Stimulated activated CD8-positive, alpha-beta memory T cell treated with anti-CD3 and anti-CD28 coated beads, Interleukin-2, amount 100 ng/mL, for 48 hours (primary cell): ENCODE measurements around the gene ACKR2.
A peak's percentile ranks its signal among the peaks of the same experiment; 100 is the strongest.

Experiments
- DNase-seq, 2 donors: peaks; one replicate each; pipeline ENCODE4 v3.0.0-alpha.2; 2020; ENCODE audit warnings: low read depth in 2 of 2

Gene ACKR2

DNA sequence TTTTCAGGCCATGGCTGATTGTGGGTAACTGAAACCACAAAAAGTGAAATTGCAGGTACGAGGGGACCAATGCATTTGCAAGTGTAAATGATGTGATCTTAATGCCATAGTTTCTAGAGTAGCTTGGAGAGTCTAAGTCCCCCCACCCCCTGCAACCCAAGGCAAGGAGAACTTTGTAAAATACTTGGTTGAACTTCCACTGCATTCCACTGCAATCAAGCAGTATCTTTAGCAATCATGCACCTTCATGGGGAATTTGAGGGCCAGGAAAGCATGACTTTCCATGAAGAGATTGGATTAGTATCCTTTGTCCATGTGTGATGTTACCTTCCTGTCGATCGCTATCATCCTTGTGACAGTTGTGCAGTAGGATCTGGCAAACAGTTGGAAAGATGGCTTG is 77.8 kb downstream of the ACKR2 start:
- no peak for DNase-seq

DNA sequence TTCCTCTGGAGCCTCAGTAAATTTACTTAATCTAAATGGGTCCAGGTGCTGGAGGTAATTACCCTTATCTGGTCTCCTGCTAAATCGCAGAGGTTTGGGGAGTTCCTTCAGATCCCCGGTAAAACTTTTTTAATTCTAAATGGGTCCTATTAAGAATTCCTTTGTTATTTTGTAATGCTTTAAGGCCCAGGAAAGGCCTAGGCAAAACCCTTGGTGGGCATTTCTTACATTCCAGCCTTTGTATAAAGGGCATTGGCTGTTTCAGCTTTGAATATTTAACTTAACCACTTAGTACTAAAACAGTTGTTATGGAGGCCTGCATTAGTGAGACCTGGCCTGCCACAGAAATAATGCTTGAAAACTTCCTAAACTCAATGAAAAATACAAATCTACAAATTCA is 81.8 kb downstream of the ACKR2 start:
- no peak for DNase-seq

DNA sequence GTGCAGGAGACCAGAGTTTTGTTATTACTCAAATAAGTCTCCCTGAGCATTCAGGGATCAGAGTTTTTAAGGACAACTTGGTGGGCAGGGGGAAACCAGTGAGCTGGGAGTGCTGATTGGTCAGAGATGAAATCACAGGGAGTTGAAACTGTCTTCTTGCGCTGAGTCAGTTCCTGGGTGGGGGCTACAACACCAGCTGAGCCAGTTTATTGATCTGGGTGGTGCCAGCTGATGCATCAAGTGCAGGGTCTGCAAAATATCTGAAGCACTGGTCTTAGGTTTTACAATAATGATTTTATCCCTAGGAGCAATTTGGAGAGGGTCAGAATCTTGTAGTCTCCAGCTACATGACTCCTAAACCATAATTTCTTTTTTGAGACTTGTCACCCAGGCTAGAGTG is 82.9 kb downstream of the ACKR2 start:
- no peak for DNase-seq

DNA sequence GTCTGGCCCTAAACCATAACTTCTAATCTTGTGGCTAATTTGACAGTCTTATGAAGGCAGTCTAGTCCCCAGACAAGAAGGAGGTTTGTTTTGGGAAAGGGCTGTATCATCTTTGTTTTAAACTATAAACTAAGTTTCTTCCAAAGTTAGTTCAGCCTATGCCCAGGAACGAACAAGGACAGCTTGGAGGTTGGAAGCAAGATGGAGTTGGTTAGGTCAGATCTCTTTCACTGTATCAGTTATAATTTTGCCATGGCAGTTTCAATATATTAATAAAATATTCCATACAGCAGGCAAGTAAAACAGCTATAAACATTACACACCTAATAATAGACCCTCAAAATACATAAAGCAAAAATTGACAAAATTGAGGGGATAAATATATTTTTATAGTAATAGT is 83.6 kb downstream of the ACKR2 start:
- no peak for DNase-seq

DNA sequence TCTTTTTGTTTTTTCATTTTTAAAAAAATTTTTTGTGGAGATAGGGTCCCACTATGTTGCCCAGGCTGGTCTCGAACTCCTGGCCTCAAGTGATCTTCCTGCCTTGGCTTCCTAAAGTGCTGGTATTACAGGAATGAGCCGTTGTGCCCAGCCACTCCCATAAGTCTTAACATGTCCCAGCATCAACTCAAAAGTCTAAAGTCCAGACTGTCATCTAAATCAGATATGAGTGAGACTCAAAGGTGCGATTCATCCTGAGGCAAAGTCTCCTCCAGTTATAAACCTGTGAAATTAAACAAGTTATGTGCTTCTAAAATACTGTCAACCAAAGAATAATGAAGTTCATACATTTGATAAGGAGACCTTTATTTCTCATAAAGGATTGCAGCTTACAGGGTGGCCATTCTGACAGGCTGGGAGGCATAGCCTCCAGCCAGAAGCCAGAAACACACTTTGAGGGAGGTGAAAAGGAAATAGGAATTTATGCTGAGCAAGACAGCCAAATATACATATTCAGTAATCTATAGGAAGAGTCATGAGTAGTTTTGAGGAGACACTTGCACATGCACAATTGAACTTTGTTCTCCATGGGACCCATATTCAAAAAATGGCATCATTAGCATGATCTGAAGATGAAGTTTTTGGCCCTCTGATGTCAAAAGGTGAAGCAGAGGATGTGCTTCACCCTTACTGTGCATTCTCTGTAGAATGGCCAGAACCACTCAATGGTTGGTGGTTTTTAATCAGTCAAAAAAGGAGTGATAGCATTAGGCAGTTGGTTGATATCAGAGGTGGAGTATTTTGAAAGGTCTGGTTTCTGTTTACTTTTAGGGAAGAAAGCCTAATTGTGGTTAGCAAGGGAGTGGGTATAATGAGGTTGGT is 85.7 kb downstream of the ACKR2 start:
- no peak for DNase-seq

DNA sequence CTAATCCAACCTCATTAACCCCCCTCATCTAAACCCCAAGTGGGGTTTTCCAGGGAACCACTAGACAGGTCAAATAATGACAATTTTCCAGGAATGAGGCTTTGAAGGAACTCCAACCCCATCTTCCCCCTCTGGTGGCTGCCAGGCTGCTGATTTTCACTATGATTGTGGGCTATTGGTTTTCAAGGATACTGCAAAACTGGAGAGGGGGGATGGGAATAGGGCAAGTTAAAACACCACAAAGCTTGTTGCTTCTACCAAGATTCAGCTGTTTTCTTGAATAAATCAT is 86.3 kb downstream of the ACKR2 start:
- no peak for DNase-seq

DNA sequence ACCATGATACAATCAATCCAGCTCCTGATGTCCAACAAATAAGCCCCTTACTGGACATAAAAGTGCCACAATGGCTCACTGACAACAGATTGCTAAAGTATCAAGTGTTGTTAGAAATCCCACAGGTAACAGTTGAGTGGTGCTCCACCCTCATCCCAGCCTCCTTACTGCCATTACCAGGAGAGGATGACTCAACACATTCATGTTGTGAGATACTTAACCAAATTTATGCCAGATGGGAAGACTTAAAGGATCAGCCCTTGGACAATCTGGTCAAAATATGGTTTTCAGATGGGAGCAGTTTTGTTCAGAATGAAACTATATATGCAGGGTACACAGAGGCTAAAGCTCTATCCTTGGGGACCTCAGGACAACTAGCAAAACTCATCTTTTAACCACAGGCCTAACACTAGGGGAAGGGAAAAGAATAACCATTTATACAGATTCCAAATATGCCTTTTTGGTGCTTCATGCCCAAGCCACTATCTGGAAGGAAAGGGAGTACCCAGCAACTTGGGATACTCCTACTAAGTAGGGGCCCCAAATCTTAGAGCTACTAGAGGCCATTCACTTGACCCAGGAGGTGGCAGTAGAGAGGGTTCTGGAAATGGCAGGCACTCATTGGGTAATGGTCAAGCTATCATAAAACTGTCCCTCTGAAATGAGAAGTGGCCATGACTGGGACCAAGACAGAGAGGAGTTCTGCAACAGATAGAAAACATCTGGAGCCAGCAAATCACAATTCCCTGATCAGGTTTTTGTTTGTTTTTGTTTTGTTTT is 89.8 kb downstream of the ACKR2 start:
- DNase-seq, result no peak

DNA sequence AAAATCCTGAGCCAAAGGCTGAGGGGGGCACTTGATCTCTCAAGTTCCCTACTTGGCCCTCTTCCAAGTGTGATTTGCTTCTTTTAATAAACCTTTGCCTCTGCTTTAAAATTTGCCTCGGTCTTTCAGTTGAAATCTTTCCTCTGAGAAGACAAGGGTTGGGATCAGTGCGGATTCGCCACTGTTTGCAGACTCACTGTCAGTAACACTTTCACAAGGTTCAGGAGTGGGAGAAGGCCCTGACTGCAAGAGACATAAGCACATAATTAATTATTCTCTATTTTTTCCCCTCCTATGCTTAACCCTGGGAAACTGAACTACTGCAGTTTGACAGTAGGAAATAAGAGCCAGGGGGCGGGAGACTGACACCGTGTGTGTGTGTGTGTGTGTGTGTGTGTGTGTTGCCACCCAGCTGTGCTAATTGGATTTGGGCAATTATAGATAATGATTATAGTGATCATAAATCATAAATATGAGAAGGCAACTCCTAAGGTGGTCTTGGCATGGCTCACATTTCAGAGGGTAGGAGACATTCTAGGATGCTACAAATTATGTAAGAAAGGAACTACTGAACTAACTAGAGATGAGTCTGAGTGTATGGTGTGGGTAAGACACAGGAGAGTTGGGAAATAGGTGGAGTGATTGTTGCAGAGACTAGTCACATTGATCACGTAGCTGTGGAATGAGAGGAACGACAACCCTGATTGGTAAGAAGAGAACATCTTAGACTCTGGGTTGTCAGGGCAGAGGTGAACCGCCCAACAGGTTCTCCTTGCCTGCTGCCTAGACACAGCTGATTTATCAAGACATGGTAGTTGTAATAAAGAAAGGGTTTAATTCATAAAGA is 91.2 kb downstream of the ACKR2 start:
- no peak for DNase-seq

DNA sequence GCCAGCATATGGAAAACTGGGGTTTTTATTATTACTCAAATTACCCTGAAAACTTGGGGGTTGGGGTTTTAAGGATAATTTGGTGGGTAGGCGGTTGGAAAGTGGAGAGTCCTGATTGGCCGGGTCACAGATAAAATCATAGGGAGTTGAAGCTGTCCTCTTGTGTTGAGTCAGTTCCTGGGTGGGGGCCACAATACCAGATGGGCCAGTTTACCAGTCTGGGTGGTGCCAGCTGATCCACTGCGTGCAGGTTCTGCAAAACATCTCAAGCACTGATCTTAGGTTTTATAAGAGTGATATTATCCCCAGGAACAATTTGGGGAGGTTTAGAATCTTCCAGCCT is 91.8 kb downstream of the ACKR2 start:
- no peak for DNase-seq

DNA sequence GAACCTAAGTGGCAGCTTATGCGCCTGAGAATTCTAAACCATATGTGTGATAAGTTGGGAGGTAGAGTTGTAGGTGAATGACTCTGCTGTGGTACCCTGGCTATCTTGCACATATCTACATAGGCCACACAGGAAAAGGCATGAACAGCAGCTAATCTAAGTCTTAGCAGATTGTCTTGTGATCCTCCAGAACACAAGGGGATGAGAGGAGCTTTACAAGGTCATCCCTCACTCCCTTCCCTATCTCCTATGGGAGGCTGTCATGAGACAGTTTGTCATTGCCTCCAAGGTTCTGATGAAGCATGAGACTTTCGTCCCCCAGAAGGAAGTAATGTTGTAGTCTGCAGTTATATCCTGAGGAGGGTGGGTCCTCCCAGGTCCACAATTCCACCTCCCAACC is 93.0 kb downstream of the ACKR2 start:
- DNase-seq, result no peak

DNA sequence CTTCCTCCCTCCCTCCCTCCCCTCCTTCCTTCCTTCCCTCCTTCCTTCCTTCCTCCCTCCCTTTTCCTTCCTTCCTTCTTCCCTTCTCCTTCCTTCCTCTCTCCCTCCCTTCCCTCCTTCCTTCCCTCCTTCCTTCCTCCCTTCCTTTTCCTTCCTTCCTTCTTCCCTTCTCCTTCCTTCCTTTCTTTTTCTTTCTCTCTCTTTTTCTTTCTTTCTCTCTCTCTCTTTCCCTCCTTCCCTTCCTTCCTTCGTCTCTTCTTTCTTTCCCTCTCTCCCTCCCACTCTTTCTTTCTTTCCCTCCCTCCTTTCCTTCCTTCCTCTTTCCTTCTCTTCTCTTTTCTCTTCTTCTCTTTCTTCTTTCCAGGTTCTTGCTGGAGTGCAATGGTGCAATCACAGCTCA is 94.8 kb downstream of the ACKR2 start:
- DNase-seq, result no peak

DNA sequence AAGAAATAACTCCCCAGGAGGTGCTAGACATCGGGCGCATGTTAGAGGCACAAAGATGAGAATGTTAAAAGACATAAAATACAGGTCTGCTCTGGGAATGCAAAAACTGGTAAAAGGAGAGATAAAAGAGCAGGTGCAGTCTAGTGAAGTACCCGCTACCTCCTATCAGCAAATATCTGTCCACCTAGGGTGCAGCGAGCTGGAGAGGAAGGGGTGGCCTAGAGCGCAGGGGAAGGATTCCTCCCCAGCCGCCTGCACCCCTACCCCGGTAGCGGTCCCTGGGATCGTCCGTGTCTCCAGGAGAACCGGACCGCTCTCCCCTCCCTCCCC is 96.5 kb downstream of the ACKR2 start:
- no peak for DNase-seq

DNA sequence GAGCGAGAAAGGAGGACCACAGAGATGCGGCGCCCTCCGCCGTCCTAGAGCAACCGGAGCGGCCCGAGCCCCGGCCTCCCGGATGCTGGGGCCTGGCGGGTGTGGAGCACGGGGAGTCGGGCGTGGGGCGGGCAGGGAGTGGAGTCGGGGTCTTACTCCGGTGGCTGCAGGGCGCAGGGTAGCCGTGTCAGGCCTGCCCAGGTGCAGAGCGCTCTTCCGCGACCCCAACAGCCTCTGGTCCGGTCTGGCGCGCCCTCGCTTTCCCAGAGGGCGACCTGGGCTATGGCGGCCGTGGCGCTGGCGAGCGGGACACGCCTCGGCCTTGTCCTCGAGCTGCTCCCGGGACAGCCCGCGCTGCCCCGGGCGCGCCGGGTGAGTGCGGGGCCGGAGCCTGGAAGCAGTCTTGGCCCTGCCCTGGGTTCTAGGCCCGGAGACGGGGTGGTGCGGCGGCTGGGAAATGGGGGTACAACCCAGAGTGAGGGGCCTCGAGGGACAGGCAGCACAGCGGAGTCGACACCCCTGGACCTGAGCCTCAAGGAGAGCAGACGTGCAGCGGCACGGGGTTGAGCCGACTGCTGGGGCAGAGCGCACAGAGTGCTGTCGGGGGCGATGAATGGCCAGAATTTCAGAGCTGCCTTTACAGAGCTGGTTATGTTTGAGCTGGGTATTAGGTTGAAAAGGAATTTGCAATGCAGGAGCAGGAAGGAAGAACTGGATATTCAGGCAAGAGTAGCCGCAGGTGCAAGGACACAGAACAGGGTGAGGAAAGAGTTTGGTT is 97.0 kb downstream of the ACKR2 start, which contains the start of gene ZNF662:
ZNF662 (plus strand) TSS at position 73 of the 778 bp plus-strand sequence. CDS start 1,973 bp downstream, outside the sequence.
- DNase-seq, result peak; percentile 5 to 18

DNA sequence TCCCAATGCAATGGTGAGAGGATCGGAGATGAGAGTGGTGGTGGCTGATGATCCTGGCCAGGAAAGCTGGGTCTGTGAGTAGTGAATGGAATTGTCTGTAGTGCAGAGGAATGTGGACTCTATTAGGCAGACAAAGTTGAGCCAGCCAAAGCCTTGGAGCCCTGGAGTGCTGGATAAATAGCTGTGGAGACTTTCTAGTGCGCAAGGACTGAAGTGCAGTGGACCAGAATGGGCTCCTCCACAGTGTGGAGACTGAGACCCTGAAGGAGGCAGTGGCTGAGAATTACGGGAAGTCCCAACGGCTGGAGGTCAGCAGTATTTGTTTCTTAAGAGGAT is 97.6 kb downstream of the ACKR2 start:
- no peak for DNase-seq

DNA sequence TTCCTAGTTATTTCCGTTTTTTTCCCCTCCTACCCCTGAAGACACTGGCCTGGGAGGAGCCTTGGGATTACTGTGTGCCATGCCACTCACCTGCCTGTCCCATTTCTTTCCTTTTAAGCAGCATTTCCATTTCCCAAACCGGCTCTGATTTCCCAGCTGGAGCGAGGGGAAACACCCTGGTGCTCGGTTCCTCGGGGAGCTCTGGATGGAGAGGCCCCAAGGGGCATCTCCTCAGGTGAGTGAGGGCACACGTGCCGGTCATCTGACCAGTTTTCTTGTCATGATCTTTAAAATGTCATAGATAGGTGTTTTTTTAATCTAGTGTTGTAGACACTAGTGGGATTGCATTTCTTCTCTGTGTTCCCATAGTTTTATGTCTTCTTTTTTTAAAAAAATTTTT is 99.4 kb downstream of the ACKR2 start:
- no peak for DNase-seq

DNA sequence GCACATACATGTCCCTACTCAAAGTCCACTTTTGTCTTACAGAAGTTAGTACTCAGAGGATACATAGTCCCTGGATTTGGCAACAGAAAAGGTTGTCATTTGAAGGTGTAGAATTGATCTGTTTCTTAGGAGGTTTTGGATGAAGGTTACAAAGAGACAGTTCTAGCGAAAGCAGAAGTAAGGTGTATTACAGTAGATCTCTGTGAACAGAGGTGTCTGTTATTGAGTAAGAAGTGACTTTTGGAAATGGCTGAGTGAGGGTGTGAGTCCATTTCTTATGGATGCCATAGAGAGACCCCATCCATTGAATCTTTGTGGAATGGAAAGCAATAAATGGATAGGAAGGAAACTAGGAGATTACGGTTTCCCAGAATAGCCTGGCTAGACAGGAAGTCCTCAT is 102.3 kb downstream of the ACKR2 start:
- DNase-seq, result no peak

DNA sequence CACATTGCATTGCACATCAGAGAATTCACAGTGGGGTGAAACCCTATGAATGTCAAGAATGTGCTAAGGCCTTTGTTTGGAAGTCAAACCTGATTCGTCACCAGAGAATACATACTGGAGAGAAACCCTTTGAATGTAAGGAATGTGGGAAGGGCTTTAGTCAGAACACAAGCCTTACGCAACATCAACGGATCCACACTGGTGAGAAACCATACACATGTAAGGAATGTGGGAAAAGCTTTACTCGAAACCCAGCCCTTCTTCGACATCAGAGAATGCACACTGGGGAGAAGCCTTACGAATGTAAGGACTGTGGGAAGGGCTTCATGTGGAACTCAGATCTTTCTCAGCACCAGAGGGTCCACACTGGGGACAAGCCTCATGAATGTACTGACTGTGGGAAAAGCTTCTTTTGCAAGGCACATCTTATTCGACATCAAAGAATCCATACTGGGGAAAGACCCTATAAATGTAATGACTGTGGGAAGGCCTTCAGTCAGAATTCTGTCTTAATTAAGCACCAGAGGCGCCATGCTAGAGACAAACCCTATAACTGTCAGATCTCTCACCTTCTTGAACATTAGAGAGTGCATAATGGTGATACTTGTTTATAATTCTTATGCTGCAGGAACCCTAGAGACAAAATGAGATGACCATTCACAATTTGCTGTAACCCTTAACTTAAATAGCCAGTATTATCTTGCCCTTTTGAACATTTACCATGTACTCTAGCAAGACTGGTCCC is 105.7 kb downstream of the ACKR2 start:
- DNase-seq, result no peak
